ENCODE data around the gene JAKMIP1.
A peak's percentile ranks its signal among the peaks of the same experiment; 100 is the strongest.

JAKMIP1 gene

DNA sequence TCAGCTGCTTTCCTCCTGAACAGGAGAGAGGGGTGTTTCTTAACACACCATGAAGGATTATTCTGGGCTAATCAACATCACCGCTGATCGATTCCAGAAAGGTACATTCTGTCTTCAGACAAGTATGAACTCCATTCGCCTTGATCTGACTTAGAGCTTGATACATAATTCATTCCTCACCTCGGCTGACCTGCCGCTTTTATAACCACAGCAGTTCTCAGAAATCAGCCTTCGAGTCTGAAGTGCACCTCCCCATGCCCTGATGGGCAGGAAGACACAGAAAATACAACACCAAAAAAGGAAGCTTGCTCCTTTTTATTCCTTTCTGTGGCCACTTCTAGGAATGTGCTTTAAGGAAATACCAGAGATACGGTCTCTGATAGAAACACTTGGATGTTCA is 85.7 kb downstream of the JAKMIP1 start:
- no peak for DNase-seq

DNA sequence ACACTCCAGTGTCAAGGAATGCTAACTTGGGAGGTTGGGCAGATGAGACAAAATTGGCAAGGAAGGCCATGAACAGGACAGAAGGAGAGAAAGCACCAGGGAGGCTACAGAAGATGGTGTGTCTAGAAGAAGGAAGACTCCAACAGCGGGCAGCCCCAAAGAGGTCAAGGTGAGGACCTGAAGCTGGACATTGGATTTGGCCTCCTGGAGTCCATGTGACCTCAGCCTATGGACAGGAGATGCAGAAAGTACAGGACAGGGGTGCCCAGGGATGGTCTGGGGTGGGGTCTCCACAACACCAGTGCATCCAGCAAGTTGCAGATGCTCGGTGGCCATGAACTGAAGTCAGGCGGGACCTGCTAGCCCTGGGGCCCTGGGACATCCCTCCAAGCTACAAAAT is 86.2 kb downstream of the JAKMIP1 start:
- DNase-seq, result no peak

DNA sequence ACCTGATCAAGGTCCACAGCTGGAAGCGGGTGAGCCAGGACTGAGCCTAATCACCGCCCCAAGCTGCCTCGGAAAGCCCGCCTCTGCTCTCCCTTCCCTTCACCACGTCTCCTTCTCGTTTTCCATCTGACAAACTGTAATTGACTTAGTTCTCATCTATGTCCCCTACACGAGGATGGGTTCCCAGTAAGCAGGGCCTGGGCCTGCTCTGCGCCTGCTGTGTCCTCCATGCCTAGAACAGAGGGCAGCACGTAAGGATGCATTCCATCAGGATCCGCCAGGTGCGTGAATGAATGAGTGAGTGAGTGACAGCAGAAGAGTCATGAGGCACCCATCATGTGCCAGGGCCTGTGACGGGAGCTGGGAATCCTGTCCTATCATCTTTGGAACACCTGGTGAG is 86.7 kb downstream of the JAKMIP1 start:
- no peak for DNase-seq

DNA sequence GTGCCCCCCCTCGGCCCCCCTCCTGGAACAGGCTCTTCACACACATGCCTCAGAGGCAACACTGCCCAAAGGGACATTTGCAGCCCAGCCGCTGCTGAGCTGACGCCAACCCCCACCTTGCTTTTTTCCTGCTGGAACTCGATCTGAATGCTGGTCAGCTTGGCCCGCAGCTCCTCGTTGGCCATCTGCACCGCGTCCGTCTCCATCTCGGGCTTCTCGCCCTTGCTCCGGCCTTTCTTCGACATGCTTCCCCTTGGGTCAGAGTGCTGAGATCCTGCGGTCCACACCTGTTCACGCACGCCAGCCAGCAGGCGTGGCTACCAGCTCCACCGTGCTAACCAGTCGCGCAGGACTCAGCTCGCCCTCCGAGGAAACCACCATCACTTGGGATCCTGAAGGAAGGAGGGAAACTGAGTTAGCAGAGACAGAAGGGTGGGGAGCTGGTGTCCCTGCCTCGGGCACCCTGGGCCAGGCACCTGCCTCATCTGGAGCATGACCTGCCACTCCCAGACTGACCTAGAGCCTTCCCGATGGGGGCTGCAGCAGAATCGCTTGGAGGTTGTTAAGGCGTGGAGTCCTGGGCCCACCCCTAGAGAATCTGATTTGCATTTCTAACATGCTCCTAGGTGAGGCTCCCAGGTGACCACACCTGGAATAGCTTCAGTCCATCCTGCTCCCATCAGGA is 87.6 kb downstream of the JAKMIP1 start:
- DNase-seq, result no peak

DNA sequence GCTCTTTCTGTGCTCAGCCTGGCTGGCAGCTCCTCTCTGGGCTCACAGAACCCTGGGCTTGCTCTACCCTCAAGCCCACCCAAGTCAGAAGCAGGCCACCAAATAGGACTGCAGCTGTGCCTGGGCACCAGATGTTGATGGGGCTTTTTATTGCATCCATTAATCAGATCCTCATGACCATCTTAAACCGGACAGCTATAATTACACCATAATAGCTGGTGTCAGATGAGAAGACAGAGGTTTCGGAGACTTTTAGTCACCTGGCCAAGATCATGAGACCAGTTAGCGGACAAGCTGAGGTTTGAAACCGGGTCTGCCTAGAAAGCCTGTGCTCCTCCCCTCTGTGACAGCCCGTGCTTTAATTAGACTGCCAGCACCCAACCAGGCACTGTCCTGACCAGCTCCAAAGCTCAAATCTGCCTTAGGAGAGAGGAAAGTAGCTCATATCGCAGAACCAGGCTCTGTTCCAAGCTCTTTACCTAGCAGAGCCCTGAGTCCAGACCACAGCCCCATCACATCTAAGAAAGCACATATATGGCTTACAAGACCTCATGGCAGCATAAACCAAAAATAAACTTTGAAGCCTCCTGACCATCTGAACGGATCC is 88.9 kb downstream of the JAKMIP1 start:
- DNase-seq, result no peak

DNA sequence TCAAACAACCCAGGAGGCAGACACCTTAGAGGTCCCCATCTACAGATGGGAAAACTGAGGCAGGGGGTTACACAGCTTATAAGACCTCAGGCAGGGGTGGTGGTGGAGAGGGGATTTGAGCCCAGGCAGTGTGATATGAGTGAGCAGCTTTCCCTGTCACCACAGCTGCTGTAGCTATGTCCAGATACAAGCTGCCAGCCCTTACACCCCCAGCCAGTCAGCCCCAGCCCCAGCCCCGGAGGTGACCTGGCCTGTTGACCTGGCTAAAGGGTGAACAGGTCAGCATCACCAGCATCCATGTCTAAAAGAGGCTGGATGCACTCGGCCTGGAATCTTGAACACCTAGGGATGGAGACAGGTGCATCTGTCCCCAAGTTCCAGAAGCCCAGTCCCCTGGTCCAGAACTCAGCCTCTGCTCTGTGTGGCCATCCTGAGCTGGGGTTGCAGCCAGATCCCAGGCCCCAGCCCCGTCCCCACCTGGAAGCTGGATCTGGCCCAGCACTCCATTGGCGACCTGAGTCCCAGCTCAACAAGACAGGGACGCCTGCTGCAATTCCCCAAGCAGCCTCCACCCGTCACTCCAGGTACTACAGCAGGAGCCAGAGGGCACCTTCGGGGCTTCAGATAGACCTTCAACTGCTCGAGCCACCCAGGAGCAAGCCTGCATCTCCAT is 89.5 kb downstream of the JAKMIP1 start:
- no peak for DNase-seq

DNA sequence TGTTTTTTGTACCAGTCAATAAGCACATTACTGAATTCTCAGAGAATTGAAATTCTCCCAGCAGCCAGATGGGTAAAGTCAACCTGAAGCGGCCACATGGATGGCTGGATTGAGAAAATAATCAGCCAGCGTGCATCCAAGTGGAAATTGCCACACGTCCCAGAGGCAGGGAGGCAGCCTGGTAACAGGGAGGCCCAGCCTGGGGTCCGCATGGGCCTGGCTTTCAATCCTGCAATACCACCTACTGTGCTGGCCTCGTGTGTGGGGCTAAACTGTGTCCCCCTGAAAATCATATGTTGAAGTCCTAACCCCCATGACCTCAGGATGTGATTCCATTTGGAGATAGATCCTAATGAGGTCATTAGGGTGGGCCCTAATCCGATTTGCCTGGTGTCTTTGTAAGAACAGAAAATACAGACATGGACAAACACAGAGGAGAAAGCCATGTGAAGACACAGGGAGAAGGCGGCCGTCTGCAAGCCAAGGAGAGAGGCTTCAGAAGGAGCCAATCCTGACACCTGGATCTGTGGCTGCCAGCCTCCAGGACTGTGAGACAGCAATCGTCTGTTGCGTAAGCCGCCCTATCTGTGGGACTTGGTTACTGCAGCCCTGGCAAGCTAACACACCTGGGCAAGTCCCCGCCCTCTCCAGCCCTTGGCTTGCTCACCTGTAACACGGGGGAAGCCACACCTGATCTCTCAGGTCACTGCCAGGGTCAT is 90.3 kb downstream of the JAKMIP1 start:
- no peak for DNase-seq

DNA sequence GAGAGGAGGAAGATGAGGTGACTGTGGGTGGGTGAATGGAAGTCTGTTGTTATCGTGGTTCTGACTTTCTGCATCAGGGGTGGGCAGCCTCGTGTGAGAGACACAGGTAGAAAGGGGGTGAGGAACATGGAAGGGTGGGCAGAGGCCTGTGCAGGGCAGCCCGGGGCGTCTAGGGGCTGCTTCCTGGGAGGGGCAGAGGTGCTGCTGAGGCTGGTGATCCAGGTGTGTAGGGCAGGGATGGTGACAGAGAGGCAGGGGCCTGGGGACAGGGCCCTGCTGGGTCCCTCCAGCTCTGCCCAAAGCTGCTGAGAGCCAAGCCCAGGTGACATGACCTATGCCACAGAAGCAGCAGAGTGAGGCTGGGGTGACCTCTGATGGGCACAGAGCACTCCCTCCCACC is 92.5 kb downstream of the JAKMIP1 start:
- DNase-seq, result no peak

DNA sequence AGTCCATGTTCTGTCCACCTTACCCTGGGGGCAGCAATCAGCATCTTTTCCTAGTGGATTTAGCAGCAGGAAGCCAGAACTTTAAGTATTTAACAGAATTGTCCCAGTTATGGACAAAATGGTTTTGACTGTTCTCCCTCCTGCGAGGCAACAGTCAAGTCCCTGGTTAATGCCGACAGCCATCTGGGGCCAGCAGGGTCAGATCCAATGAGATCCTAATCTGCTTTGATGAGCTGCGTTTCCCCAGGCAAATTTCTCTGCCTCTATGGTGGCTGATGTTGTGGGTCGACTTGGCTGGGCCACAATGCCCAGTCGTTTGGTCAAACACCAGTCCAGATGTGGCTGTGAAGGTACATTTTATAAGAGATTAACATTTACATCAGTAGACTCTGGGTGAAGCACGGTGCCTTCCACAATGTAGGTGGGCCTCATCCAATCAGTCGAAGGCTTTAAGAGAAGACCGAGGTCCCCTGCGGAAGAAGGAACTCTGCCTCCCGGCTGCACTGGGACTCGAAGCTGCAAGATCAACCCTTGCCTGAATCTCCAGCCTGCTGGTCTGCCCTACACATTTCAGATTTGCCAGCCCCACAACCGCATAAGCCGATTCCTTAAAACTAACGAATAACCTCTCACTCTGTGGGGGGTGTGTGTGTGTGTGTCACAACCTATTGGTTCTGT is 93.1 kb downstream of the JAKMIP1 start:
- DNase-seq, result no peak

DNA sequence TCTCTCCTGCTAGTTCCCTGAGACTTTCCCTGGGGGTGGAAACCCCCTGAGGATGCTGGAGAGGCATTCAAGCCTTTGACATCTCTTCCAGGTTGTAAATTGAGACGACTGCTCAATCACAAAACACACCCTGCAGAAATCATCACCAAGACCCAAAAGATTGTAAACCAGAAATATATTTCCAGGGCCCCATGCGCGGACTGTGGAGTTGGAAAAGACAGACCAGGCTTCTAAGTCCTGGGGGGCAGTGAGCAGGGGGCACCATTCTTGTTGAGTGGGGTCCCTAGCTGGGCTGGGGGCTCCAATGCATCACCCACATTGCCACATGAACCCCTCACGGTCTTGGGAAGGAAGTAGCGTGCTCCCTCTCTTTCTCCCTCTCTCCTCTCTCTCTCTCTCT is 94.2 kb downstream of the JAKMIP1 start:
- no peak for DNase-seq

DNA sequence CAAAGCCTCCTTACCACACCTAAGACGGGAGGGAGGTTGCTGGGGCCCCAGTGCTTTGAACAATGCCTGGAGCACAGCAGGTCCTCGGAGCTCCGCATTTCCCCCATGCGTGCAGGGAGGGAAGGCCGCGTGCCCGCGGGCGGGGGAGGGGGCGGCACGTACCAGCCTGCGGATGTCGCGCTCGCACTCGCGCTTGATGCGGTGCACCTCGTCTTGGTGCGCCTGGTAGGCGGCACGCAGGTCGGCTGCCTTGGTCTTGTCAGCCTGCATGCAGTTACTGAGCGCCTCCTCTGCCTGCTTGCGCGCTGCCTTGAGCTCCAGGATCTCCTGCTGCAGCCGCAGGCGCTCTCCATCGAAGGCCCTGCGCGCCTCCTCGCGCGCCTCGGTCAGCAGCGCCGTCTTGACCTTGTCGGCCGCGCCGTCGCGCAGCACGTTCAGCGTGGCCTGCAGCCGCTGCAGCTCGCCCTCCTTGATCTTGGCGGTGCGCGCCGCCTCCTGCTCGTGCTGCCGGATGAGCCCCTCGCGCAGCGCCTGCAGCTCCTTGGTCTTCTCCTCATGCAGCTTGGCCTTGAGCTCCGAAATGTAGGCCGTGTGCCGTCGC is 94.9 kb downstream of the JAKMIP1 start:
- DNase-seq, result no peak

DNA sequence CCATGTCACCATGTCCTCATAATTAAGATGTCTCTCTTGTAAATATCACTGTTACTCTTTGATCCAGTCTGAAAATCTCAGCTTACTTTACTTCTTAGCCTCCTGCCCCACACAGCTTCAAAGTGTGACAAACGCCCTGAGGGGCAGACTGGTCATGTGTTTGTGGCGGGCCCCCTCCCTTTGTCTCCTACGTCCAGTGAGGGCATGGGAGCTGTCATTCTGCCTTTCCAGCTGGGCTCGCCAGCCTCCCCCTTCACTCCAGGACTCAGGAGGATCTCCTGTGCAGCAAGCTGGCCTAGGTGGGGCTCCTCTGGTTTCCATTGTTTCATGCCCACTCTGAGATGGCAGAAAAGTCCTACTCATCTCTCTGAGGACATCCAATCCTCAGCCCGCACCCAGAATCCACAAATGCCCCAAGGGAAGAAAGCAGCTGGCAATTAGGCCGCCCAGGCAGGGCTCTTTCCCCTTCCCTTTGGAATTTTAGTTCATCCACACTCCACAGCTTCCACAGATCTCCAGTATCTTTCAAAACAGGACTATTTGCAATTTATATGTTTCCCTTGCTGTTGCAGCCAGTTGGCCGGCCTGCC is 95.7 kb downstream of the JAKMIP1 start:
- no peak for DNase-seq

DNA sequence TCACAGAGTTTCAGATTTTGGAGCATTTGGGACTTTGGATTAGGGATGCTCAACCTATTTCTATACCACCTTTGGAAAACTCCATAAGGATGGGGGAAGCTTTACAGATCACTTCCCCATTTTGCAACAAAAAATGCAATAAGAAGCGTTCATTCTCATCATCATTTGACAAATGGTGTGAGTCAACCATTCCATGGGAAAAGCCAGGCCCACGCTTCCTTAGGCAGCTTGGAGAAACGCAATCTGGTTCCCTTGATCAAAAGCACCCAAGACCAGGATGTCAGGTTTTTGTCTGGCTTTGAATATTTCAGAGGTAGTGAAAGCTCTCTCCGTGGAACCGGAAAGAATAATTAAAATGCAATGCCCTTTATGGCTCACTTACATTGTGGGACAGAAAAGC is 102.8 kb downstream of the JAKMIP1 start:
- no peak for DNase-seq

DNA sequence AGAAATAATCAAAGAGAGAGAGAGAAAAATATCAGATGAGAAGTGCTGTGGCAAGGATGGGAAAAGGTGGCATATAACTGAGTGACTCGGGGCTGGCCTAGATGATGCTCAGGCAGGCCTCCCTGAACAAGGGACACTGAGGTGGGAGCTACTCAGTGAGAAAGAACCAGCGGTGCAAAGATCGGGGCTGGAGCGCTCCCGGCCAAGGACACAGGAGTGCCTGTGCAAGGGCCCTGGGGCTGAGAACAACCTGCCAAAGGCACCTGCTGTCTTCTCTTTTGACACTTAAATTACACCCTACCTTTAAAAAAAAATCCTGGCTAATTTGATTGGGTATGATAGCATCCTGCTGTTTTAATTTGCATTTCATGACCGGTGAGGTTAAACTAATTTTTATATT is 104.5 kb downstream of the JAKMIP1 start:
- no peak for DNase-seq

DNA sequence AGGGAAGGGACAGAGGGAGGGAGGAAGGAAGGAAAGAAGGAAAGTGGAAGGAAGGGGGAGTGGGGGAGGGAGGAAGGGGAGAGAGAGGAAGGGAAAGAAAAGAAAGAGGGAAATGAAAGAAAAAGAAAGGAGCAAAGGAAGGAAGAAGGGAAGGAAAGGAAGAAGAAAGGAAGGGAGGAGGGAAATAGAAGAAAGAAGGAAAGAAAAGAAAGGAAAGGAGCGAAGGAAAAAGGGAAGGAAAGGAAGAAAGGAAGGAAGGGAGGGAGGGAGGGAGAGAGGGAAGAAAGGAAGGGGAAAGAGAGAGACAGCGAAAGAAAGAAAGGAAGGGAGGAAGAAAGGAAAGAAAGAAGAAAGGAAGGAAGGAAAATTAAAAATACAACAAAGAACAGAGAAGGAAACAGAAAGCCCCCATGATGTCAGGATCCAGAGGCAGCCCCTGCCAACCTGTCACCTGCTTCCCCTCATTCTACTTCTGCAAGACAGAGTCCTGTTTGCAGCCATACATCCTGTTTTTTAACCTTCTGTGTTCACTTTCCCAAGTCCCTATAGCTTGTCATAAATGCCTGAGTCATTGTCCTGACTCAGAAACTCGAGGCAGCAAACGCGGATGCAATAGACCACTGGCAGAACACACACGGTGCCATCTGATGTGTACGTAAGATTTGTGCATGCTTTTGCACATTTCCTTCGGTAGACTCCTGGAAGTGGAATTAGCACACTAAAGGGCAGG is 105.2 kb downstream of the JAKMIP1 start:
- peak; percentile 1 for DNase-seq

DNA sequence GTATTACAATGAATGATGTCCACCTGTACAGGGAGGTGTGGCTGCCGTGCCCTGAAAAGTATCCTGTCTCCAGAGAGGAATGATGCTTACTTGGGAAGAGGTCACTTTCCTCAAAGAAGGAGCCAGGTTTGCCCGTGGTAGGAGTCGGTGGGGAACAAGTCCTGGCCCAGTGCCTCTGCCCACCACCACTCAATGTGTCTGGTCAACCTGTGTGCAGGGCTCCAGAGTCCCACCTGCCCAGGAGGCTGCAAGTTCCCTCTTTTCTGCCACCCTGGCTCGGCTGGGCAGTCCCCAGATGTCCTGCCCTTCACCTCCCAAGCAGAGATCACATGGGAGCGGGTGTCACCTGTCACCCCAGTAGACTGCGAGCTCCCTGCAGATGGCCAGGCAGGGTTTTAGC is 106.7 kb downstream of the JAKMIP1 start:
- no peak for DNase-seq

DNA sequence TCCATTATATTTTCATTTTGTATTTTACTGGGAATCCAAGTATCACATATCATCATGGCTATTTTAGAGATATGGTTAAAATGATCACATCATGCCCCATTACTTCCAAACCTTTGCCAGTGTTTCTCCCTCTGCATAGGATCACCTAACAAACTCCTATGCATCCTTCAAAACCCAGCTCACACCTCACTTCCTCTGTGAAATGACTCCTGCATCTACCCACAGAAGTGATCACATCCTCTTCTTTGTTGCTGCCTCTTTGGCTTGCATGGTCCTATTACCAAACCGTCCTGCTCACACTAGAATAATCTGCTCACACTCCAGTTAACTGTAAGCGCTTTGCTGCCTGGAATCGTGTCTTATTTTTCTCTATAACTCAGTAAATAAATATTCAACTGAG is 107.4 kb downstream of the JAKMIP1 start:
- DNase-seq, result no peak

DNA sequence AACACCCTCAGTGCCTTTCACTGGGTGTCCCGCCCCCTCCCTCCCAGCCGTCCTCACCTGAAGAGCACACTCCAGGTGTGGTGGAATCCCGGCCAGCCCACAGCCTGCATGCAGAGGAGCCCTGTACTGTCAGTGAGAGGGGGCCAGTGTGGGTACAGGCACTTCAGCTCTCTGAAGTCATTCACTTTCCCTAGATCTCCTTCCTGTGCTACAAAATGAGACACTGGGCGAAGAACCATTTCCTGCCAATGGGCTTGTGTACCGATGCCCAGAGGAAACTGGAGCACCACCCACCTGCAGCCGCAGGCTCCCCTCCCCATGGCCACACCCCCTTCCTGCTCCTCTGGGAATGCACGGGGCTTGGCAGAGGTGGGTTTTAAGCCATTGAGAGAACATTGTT is 108.2 kb downstream of the JAKMIP1 start:
- no peak for DNase-seq

DNA sequence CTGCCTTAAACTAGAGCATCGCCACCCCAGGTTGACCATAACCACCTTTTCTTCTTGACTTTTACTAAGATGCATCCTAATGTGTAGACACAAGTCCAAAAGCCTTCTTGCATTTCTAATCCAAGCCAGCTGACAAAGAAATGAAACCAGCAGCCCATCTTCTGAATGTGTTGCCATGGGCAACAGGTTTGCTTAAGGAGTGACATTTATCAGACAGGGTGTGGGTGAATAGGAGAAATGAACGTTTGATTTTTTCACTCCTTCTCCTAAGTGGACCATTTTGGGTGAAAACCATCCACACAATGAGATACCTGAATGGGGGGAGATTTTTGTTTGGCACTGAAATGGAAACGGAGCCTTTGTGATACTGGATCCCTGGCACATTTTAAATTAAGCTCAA is 109.4 kb downstream of the JAKMIP1 start:
- no peak for DNase-seq

DNA sequence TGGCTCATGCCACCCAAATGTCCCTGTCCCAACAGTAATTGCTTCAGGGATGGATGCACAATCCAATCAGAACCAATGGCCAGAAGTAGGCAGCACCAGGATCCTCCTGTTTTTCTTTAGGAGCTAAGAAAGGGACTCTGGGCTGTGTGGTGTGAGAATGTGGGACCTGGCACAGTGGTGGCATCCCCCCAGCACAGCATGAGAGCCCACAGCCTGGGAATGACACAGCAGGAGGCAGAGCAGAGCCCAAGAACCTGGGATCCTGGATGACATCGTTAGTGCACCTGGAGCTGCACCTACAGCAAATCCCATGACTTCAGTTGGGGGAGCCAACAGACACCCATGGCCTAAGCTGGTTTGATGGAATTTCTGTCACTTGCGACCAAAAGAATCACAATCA is 111.4 kb downstream of the JAKMIP1 start:
- no peak for DNase-seq

DNA sequence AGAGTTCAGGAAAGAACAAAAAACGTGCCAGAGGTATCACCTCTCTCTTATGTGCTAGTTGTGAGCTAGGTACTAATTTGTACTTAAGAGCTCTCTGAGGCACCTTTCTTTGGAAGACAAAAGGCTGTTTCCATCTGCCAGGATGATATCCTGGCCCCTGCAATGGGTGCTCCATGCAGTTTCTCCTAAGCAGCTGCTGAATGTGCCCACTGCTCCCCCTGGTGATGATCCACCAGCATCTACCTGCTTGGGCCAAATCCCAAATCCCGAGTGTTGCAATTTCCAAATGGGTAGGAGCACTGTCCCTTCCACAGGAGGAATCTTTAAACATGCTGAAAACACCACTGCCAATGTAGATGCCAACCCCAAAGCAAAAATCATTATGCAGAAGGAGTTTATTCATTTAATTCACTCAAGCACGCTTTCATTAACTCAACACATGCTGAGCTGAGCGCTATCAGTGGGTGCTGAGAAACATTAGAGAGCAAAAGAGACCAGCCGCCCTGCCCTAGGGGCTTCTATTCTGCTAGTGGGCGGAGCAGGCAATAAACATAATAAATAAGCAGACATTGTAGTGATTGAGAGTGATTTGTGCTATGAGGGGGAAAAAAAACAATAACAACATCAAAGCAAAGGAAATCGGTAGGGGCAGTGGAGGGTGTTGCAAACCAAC is 112.5 kb downstream of the JAKMIP1 start:
- DNase-seq, result no peak

Measured in HCEC 1CT (cell line).